AG04449 (cell line): Measurements from ENCODE around the gene PJA2.

Experiments used
- CTCF ChIA-PET: fragments of 350-600 bp; formaldehyde crosslinking; extraction: SDS; loops from one replicate; lab custom pipeline; 2021; ENCODE audit warnings: antibody characterized with exemption; lab: Yijun Ruan, JAX
- POLR2A ChIA-PET: fragments of 400-600, 350-600 bp; formaldehyde crosslinking; extraction: SDS; loops from one replicate; lab custom pipeline; 2020; ENCODE audit warnings: antibody characterized with exemption, inconsistent platforms; lab: Yijun Ruan, JAX
- DNase-seq: peaks from one replicate; pipeline ENCODE4 v3.0.0-alpha.2; 2010; ENCODE audit warnings: low read depth, low spot score
- H3K4me3 ChIP-seq: 2 replicates; pipeline ENCODE4 v1.5.1; 2011; ENCODE audit warnings: low read depth, mild to moderate bottlenecking, control low read depth, low read length
- TF ChIP-seq, protein P1 (sequence below): IDR thresholded peaks from one replicate; pipeline ENCODE4 v1.5.1; 2011; ENCODE audit warnings: mild to moderate bottlenecking, moderate library complexity, low read length, control low read depth, inconsistent platforms; ENCODE audit not compliant: insufficient read depth; ENCODE audit errors: missing control alignments

The PJA2 gene

DNA sequence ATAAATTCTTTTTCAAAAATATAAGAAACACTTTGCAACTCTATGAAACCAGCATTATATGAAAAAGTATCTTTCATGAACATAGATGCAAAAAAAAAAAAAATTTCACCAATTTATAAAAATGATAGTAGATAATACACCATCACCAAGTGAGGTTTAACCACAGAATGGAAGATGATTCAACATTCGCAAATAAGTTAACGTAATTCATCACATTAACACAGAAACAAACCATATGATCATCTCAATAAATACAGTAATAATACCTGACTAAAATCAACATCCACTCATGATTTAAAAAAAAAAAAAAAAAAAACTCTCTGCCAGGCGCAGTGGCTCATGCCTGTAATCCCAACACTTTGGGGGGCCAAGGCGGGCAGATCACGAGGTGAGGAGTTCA is 6.3 kb downstream of the PJA2 start:
- no peak overlapping the region for H3K4me3 ChIP-seq
- ChIA-PET CTCF (no interaction called here), POLR2A (no interaction called here)
- TF ChIP-seq, protein P1, sequence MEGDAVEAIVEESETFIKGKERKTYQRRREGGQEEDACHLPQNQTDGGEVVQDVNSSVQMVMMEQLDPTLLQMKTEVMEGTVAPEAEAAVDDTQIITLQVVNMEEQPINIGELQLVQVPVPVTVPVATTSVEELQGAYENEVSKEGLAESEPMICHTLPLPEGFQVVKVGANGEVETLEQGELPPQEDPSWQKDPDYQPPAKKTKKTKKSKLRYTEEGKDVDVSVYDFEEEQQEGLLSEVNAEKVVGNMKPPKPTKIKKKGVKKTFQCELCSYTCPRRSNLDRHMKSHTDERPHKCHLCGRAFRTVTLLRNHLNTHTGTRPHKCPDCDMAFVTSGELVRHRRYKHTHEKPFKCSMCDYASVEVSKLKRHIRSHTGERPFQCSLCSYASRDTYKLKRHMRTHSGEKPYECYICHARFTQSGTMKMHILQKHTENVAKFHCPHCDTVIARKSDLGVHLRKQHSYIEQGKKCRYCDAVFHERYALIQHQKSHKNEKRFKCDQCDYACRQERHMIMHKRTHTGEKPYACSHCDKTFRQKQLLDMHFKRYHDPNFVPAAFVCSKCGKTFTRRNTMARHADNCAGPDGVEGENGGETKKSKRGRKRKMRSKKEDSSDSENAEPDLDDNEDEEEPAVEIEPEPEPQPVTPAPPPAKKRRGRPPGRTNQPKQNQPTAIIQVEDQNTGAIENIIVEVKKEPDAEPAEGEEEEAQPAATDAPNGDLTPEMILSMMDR, result no peak
- no peak for DNase-seq

DNA sequence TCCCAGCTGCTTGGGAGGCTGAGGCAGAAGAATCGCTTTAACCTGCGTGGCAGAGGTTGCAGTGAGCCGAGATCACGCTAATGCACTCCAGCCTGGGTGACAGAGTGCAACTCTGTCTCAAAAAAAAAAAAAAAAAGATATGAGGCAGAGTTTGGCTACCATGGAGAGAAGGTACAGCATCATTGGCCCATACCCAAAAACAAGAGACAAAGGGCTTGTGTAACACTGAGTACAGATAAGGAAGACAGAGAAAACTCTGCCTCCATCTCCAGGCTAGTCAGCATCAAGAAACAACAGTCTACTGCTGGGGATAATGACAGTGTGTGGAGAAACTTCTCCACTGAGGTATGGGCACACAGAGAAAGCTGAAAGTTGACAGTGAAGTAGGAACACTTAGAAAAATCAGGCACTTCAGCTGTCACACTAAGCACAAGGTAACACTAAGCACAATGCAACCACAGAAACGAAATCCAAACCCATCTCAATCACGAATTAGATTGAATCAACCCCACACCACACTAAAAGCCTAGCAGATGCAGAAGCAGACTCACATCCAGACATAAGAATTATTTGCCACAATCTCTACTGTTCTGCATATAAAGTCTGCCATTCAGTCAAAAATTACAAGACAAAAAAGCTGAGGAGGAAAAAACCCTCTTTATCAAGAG is 10.5 kb downstream of the PJA2 start:
- ChIA-PET POLR2A (no interaction called here), CTCF (interaction anchor here (0.9 kb wide), 1 partner anchor 722 kb away, joined by 3 read pairs; no protein-coding TSS in a partner anchor)
- no peak overlapping the region for H3K4me3 ChIP-seq
- no peak for DNase-seq
- TF ChIP-seq, protein P1, result no peak

DNA sequence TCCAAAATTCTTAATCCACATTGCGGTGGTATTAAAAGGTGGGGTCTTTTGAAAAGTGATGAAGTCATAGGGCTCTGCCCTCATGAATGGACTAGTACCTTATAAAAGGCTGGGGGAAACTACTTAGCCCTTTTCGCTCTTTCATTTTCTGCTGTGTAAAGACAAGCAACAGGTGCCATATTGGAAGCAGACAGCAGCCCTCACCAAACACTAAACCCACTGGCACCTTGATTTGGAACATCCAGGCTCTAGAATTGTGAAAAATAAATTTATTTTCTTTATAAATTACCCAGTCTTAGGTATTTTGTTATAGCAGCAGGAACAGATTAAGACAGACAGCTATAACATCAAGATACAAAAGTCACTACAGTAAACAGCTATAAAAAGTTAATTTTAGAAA is 12.8 kb downstream of the PJA2 start:
- no peak overlapping the region for H3K4me3 ChIP-seq
- no peak for DNase-seq
- POLR2A ChIA-PET, result no interaction called here
- TF ChIP-seq, protein P1, result no peak
- CTCF ChIA-PET, result no interaction called here

DNA sequence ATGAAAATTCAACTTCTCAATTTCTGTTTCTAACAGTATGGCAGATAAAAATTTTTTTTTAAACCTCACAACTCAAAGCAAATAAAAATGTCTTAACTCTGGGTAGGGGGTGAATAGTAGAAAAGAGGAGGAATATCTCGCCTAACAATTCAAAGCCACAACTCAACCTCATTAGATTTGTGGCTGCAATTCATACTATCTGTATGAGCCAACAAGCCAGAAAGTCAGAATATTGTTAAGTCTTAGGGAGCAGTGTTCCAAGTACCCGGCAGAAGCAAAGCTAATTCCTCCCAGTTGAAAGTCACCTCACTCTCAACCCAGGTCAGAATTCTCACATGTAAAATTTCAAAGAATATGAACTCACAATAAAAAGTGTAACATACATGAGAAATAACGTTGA is 15.0 kb downstream of the PJA2 start:
- ChIA-PET POLR2A (no interaction called here), CTCF (interaction anchor here (1.3 kb wide), 1 partner anchor 384 kb away, joined by 3 read pairs; no protein-coding TSS in a partner anchor)
- no peak for DNase-seq
- no peak overlapping the region for H3K4me3 ChIP-seq
- TF ChIP-seq, protein P1, result no peak

DNA sequence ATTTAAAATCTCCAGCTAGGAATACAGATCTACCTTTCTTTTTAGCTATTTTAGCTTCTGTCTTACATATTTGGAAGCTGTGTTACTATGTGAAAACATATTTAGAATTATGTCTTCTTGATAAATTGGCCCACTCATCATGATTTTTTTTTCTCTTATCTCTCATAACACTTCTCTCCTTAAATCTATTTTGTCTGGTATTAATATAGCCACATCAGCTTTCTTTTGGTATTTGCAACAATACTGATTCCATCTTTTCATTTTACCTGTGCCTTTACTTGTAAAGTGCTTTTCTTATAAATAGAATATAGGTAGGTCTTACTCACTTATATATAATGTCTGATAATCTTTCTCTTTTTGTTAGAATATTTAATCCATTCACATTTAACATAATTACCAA is 19.6 kb downstream of the PJA2 start:
- POLR2A ChIA-PET, result no interaction called here

DNA sequence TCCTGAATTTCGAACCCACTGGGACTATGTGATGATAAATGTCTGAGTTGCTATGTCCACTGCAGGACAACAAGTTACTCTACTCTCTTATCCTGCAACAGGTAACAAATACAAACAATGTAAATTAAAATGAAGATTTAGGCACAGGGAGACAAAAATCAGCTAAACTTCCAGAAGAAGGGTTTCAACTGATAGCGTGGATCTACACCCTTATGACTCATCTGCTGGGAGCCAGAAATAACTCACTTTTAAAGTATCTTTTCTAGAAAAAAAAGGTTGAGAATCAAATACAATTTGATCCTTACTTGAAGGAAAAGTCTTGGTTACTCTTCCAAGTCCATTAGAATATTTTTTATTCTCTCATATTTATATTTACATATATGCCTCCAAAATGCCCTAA is 21.4 kb downstream of the PJA2 start:
- no peak overlapping the region for H3K4me3 ChIP-seq
- DNase-seq, result no peak
- ChIA-PET POLR2A (interaction anchor here (0.6 kb wide), 1 partner anchor 22 kb away, joined by 4 read pairs; the partner anchor contains the start of gene PJA2), CTCF (no interaction called here)
- TF ChIP-seq, protein P1, result no peak

More for the DNA sequence above, 19.6 kb downstream of the PJA2 start:
- DNase-seq, result no peak
- CTCF ChIA-PET, result no interaction called here
- no peak overlapping the region for H3K4me3 ChIP-seq
- TF ChIP-seq, protein P1, result no peak
